Germinal center (tissue), 1 donor: ENCODE data around the gene SEC16B.

ENCODE experiments used
- DNase-seq: peaks from one replicate; pipeline ENCODE4 v3.0.0; 2012; ENCODE audit warnings: mixed read lengths, low spot score

Gene SEC16B

GRCh38 chr1:177976596-177976995 lies 6.7 kb upstream of the SEC16B start:
- DNase-seq, result no peak

GRCh38 chr1:177975588-177976495 lies 6.0 kb upstream of the SEC16B start:
- DNase-seq, result no peak

- no peak for DNase-seq
Measured at GRCh38 chr1:177973585-177973984, 3.7 kb upstream of the SEC16B start.

DNA sequence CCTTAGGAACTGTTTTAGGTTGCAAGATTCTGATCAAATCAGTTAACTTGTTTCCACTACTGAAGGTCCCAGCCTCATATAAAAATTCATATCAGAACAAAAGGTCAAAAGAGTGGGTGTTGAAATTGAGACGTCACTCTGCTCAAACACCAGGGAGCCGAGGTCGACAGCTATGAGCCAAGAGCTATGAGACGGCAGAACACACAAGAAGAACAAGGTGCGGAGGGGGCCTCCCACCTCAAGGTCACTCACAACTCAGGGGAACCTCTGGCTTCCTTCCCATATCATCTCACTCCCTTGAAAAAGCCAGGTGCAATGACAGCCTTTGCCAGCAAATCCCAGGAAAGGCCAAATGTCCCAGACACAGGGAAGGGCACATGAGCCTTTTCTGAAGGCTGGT lies 749 bp downstream of the SEC16B start:
- no peak for DNase-seq

- no peak for DNase-seq
Measured at GRCh38 chr1:177966199-177966598, 3.7 kb downstream of the SEC16B start.

DNA sequence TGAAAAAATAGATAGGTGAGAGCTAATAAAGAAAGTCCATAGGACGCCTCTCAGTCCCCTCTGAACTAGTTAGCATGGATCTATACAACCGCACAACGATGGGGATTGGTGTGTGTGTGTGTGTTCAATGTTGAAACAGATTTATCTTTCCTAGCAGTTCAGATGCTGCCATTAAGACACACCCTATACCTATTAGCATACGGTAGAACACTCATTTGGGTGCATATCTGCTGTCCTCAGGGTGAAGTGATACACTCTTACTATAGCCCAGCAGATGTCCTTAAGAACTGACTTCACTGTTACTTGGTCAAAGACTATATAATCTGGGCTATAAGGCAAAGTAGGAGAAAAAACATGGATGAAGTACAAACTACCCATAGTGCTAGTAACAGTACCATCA lies 4.6 kb downstream of the SEC16B start:
- no peak for DNase-seq

- no peak for DNase-seq
Measured at GRCh38 chr1:177964336-177964735, 5.5 kb downstream of the SEC16B start.

DNA sequence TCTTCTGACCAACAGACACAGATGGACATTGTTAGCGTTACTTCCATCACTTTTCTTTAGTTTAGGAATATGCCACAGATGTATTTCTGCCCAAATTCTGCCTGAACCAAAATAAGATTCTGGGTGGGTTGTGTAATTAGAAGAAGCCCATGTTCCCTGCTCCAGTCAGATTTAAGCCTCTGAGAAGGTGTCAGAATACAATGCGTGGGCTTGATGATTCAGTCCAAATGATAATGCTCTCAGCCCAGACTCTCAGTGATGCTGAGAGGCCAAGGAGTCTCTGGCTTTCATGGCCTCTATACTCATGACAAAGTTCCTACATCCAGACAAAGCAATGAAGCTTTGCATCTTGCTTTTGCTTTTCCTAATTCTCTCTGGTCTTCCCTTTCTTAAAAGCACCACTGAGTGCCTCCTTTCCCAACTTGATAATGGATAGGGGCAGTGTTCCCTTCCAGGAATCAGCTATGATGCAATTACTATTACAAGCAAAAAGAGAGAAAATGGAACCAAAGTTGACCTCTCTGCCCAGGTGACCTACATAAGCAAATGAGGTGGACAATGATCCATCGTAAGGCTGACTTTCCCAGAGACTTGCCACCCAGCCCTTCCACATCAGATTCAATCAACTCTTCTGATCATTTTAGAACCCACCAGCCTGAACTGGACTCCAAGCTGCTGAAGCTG lies 8.8 kb downstream of the SEC16B start:
- no peak for DNase-seq

GRCh38 chr1:177959811-177960515 lies 9.9 kb downstream of the SEC16B start:
- DNase-seq, result no peak

DNA sequence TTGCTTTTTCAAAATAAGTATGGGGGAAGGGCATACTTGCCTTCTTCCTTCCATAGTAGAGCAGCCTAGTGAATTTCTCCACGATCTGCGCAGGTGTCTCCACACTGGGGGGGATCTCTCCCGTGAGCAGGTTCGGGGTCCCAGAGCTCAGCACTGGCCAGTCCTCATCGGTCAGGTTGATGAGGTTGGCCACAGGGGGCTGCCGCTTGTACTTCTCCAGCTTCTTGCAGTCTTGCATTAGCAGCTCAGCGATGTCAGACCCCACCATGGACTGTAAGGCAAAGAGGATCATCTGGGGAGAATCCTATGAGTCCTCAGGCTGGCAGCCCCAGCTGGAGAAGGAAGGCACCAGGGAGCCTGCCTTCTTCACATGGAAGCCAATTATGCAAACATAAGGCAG lies 11.8 kb downstream of the SEC16B start:
- no peak for DNase-seq

GRCh38 chr1:177954076-177954475 lies 15.8 kb downstream of the SEC16B start:
- DNase-seq, result no peak

- no peak for DNase-seq
Measured at GRCh38 chr1:177953549-177953948, 16.3 kb downstream of the SEC16B start.

DNA sequence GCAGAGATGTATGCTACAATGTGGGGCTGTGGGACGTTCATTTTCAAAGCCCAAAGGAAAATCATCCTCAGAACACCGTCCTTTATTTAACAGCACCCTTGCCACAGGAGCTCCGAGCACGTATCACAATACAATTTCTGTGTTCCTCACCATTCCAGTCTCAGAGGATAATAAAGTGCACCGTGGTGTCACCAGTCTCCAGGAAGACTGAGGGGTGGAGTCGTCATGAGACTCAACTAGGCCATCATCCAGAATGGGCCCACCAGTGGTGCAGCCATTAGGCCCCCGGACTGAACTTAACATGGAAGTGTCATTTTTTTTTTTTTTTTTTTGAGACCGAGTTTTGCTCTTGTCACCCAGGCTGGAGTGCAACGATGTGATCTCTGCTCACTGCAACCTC lies 17.2 kb downstream of the SEC16B start:
- DNase-seq, result no peak

DNA sequence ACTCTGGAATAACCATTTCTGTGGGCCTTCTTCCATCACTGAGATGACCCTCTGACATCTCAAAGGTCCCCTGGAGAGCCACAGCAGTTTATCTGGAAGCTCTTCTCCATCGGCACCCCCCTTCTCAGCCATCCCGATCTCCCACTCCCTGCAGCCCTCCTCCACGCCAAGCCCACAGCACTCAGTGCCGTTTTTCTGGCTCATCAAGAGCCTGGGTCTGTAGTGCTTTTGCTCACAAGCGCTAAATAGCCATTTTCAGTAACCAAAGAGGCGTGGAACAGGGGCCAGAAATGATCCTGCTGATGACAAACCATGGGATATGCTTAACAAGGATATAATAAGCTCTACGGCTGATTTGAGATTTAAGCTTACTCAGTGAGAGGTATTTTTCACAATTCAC lies 17.6 kb downstream of the SEC16B start:
- DNase-seq, result no peak

DNA sequence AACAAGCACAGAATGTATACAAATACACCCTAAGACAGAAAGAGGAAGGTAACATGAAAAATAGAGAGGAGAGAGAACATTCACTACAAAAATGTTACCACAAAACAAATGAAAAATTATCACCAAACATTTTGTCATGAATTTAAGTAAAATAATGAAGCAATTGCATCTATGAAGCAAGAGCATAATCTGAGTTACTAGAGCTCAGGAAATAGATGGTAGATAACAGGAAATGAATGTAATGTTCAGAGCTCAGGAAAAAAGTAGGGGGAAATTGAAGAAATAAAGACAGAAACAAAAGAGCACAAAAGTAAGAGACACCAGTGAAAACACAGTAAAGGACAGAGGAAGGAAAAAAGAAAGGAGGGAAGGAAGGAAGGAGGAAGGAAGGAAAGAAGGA lies 19.4 kb downstream of the SEC16B start:
- no peak for DNase-seq

- peak; percentile 56 for DNase-seq
Measured at GRCh38 chr1:177948336-177948972, 21.4 kb downstream of the SEC16B start.

DNA sequence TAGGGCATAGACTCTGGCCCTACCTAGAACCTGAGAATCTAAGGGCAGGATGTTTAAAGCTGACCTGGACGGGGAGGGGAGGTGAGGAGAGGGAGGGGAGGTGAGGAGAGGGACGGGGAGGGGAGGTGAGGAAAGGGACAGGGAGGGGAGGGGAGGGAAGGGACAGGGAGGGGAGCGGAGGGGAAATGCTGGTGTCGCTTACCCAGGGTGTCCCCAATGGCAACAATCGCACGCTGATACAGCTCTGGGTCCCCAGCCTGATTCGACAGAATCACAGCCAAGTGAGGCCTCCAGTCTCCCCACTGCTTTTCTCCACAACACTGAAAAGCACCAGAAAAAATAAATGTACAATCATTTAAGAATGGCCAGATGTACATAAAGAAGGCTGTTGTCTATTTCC lies 22.2 kb downstream of the SEC16B start:
- DNase-seq, result no peak

DNA sequence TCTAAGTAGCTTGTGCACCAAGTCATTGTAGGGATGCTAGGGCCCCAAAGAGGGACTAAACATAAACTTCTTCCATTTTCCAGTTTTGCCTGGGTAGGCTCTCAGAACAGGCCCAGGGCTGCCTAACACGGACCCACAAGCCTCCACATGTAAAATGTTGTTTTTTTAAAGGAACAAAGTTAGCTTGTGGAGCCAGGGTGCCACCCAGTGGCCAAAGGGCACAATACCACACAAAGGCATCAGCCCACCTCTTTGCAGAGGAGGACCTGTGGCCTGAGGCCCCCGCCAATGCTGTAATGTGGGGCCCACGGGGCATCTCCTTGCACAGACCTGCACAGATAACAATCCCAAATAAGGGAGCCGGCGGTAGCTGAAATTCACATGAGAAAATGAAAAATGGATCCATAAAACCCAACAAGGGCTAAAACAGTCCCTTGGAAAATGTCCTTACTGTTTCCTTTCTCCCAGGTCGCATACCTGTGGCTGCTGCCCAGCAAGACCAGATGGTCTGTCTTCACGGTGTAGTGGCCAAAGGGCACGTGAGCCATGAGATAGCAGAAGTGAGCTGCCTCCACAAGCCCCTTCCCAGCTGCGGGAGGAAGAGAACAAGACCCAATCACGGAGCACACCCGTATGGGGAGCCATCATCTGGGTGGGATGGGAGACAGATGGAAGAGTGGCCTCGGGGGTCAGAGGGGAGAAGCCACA lies 23.8 kb downstream of the SEC16B start:
- DNase-seq, result peak; percentile 50

- DNase-seq, result no peak
Measured at GRCh38 chr1:177944016-177944949, 25.6 kb downstream of the SEC16B start.

DNA sequence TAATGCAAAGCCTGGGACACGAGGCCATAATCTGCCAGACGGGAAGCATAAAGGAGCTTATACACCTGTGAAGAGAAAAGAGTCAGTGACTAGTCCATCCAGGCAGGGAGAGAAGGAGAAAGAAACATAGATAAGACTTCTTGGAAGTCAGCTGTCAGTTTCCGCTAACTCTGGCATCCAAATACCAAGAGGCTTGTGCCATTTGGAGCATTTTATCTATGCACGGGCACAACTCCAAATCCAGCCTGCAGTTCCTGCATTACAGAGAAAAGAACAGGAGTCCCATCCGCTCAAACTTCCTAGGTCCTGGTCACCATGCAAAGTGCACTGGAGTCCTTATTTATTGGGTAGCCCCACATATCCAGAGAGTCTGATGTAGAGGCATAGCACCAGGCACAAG lies 27.9 kb downstream of the SEC16B start:
- no peak for DNase-seq

- no peak for DNase-seq
Measured at GRCh38 chr1:177940682-177941081, 29.2 kb downstream of the SEC16B start.
